Body of pancreas (tissue), 4 donors: Measurements from ENCODE around the gene ILF3.
A peak's percentile ranks its signal among the peaks of the same experiment; 100 is the strongest.

Experiments
- POLR2A ChIP-seq, 3 donors: fragments of 450-650 bp; IDR thresholded peaks; one replicate each; pipeline ENCODE4 v1.6.1; 2016; ENCODE audit warnings: antibody characterized with exemption in 3 of 3, mild to moderate bottlenecking in 2 of 3
- TF ChIP-seq, protein P1 (sequence below), 7 experiments: fragments of 450-650 bp in 4 of 7; fragments of 200-600 bp in 3 of 7; sonication (generic) in 3 of 7; IDR thresholded peaks; one replicate each; pipeline ENCODE4 v1.5.1; 2016 to 2019; ENCODE audit warnings: antibody characterized with exemption in 7 of 7

GRCh38 chr19:10717356-10718204, 63.4 kb downstream of the ILF3 start, which contains the start of gene DNM2:
- TF ChIP-seq, protein P1, sequence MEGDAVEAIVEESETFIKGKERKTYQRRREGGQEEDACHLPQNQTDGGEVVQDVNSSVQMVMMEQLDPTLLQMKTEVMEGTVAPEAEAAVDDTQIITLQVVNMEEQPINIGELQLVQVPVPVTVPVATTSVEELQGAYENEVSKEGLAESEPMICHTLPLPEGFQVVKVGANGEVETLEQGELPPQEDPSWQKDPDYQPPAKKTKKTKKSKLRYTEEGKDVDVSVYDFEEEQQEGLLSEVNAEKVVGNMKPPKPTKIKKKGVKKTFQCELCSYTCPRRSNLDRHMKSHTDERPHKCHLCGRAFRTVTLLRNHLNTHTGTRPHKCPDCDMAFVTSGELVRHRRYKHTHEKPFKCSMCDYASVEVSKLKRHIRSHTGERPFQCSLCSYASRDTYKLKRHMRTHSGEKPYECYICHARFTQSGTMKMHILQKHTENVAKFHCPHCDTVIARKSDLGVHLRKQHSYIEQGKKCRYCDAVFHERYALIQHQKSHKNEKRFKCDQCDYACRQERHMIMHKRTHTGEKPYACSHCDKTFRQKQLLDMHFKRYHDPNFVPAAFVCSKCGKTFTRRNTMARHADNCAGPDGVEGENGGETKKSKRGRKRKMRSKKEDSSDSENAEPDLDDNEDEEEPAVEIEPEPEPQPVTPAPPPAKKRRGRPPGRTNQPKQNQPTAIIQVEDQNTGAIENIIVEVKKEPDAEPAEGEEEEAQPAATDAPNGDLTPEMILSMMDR (IDR thresholded peaks at IDR 0.05), result peak; percentile 64 to 99 (median 96)
- TF ChIP-seq POLR2A (IDR thresholded peaks at IDR 0.05), result peak; percentile 40 to 62 (median 60)
